Occipital lobe (tissue), 2 donors: Measurements from ENCODE around the gene KCTD3. TPM values are rescaled to one million over a fixed set of nuclear protein-coding genes. Genes with fewer than 3 reads are reported as not detected.
A peak's percentile ranks its signal among the peaks of the same experiment; 100 is the strongest.

Experiments used
- DNase-seq: peaks from one replicate; lab custom pipeline; 2025; lab: John Stamatoyannopoulos, UW
- total RNA-seq: library from RNA; depleted of rRNA; stranded (reverse); fragments of >200 nt; gene quantifications from one replicate; pipeline ENCODE4 v1.2.3, GENCODE V29; 2014

Gene KCTD3
- total RNA-seq = 69.9 TPM

DNA sequence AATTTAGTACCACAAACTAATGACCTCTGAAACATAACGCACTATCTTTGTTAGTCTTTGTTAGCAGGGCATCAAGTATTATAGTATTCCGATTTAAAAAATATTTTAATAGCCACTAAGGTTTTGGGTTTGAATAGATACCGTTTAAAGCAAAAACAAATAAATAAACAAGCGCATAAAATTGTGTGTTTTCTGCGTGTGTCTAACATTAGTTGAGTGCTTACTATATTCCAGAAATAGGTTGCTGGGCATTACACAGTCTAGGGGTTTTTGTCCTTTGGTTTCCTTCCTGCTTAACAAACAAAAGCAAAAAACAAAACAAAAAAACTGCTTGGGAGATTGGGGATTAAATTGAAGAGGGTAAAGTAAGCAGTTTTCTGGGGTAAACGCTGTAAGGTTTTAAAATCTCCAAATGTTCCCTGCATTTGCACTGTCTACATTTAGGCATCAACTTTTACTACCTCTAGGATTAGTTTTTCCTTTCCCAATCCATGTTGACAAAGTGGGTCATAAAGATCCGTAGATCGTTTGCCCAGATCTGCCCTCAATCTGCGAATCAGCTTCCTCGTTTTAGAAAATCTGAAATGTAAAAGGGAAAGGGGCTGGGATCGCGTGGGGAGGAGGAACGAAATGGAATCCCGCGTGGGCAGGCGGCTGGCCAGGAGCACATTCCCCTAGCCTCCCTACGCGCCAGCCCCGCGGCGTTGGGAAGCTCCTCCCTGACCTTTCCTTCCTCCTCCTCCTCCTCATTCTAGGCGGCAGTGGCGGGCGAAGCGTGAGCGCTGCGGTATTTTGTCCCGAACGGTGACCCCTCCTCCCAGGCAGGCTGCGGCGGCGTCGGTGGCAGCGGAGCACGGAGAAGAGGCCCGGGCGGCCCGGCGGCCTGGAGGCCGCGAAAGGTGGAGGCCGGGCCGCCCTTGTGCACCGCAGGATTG is at the start of gene KCTD3:
Gene KCTD3, plus strand, starts transcription at position 749 of the 935 bp plus-strand sequence. CDS start 382 bp downstream, outside the sequence.
- DNase-seq = peak; percentile 78

DNA sequence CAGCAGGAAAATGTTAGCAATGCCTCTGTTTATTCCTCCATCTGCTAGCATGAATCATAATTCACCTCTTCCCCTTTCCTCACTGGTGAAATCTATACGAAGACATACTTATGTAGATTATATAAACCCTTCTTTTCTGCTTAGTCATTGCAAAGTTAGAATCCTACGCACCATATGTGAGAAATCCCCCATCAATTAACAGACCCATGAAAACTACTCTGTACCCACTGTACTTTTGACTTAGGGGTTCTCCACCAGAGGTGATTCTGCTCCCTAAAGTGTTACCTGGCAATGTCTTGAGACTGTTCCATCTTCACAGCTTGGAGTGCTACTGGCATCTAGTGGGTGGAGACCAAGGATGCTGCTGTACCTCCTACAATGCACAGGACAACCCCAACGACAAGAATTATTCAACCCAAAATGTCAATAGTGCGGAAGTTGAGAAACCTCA is 49.6 kb upstream of the KCTD3 start:
- peak; percentile 4 for DNase-seq

GRCh38 chr1:215518594-215518993 is 48.5 kb upstream of the KCTD3 start:
- no peak for DNase-seq

DNA sequence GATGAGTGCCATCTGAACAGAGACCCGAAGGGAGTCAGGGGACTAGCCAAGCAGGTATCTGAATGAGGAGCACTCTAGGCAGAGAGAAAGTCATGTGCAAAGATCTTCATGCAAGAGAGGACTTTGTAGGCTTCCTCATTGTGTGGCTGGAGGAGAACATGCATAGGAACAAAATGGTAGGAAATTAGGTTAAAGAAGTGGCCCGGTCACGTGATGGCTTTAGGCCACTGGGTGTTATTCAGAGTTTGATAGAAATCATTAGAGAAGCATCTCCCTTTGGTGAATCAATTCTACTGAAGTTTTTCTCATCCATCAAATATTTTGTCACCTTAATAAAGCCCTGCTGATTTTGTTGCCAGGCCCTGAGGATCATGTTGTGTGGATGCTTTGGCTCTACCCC is 45.8 kb upstream of the KCTD3 start:
- no peak for DNase-seq

- DNase-seq = no peak
Observed at GRCh38 chr1:215523128-215523861, 43.8 kb upstream of the KCTD3 start.

DNA sequence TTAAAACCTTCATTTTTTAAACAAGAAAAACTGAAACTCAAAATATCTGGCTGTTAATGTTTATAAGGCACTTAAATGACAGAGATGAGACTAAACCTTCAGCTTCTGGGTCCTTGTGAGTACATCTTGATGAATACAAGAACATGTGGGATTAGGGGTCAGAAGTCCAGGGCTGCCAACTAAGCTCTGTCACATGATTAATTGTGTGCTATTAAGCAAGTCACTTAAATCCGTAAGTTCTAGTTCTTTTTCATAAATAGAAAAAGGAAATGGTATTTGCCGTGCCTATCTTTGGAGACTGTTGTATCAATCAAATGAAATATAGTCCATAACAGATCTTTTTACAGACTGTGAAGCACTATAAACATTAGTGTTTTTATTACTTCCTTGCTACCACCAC is 43.2 kb upstream of the KCTD3 start:
- DNase-seq = no peak

GRCh38 chr1:215526147-215526845 is 40.8 kb upstream of the KCTD3 start:
- DNase-seq = no peak

GRCh38 chr1:215526846-215527151 is 40.3 kb upstream of the KCTD3 start:
- no peak for DNase-seq

GRCh38 chr1:215529111-215529510 is 38.0 kb upstream of the KCTD3 start:
- no peak for DNase-seq

GRCh38 chr1:215529571-215529970 is 37.5 kb upstream of the KCTD3 start:
- DNase-seq = no peak

GRCh38 chr1:215530401-215530984 is 36.6 kb upstream of the KCTD3 start:
- DNase-seq = no peak

GRCh38 chr1:215539803-215540570 is 27.1 kb upstream of the KCTD3 start:
- no peak for DNase-seq

DNA sequence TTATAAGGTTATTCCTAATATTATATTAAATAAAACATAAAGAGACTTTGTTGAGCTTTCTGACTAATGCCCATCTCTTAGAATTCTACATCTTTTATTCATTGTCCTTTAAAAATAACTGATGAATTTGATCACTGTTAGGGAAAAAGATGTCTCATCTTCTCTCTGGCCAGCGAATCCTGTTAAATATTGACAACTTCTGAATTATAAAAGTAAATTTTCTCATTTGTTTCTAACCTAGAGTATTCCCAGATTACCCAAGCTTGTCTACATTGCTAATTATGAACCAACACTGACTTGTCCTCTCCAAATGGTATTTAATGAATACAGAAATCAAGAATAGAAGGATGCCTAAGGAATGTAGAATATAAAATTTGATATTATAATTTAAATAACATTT is 24.8 kb upstream of the KCTD3 start:
- DNase-seq = no peak

- DNase-seq = no peak
Observed at GRCh38 chr1:215543191-215543606, 23.9 kb upstream of the KCTD3 start.

- no peak for DNase-seq
Observed at GRCh38 chr1:215543806-215544205, 23.3 kb upstream of the KCTD3 start.

DNA sequence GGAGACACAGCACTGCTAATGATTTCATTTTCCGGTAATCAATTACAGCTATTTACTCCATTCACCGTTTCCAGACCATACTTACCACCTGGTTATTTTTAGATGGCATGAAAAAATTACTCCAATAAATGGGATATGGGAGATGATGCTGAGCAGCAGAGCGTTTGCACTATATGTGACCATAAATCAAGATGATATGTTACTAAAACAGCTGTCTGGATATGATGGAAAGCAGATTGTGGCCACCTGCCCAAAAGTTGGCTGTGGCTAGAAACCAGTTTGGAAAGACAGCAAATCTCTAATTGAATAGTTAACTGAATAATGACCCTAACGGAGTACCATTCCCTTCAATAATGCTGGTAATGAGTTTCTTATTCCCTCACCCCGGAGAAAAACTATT is 22.5 kb upstream of the KCTD3 start:
- no peak for DNase-seq

DNA sequence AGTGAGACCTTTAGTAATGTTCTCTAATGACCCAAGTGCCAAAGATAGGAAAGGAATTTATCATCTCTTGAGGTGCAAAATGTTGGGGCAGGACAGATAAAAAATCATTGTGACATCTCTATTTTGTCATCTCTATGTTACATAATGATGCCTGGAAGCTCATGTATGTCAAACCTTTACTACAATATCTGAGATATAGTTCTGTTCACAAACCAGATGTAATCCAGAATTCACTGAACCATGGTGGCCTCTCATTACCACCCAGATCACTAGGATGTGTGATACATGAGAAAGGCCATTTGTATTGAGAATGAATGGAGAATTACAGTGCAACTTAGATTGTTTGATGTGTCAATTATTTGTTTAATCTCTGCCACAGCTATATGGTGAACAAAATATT is 22.0 kb upstream of the KCTD3 start:
- DNase-seq = no peak

- no peak for DNase-seq
Observed at GRCh38 chr1:215547011-215547410, 20.1 kb upstream of the KCTD3 start.

DNA sequence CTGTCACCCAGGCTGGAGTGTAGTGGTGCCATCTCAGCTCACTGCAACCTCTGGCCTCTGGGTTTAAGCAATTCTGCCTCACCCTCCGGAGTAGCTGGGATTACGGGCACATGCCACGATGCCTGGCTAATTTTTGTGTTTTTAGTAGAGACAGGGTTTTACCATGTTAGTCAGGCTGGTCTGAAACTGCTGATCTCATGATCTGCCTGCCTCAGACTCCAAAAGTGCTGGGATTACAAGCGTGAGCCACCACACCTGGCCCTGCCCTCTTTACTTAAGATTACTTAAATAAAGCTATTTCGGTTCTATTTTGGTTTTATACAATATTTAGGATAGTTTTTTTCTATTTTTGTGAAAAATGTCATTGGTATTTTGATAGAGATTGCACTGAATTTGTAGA is 15.3 kb upstream of the KCTD3 start:
- DNase-seq = no peak

- no peak for DNase-seq
Observed at GRCh38 chr1:215554865-215555264, 12.2 kb upstream of the KCTD3 start.

- no peak for DNase-seq
Observed at GRCh38 chr1:215555531-215555930, 11.6 kb upstream of the KCTD3 start.
